RWPE2 (cell line): ENCODE results near the gene PLPP7.

Experiments used
- ATAC-seq: fragments of 200-7000 bp; cut with Tn5 transposase; 3 replicates; pipeline ENCODE4 v1.9.1; 2021; ENCODE audit warnings: low read depth
- DNase-seq: peaks from one replicate; pipeline ENCODE4 v3.0.0-alpha.2; 2020; ENCODE audit warnings: low spot score
- H3K27ac ChIP-seq: fragments of 450-650 bp; 2 replicates; pipeline ENCODE4 v1.5.1; 2017; ENCODE audit warnings: mild to moderate bottlenecking; ENCODE audit not compliant: poor library complexity, severe bottlenecking
- H3K27me3 ChIP-seq: fragments of 250-450 bp; sonication (Bioruptor Pico); 2 replicates; pipeline ENCODE4 v1.5.1; 2021; ENCODE audit warnings: mild to moderate bottlenecking, moderate library complexity; ENCODE audit not compliant: insufficient read depth, poor library complexity, severe bottlenecking
- H3K36me3 ChIP-seq: fragments of 250-450 bp; sonication (Bioruptor Pico); 2 replicates; pipeline ENCODE4 v1.5.1; 2020; ENCODE audit warnings: low read depth, mild to moderate bottlenecking, moderate library complexity
- H3K4me1 ChIP-seq: fragments of 250-450 bp; sonication (Bioruptor Pico); 2 replicates; pipeline ENCODE4 v1.5.1; 2021; ENCODE audit warnings: mild to moderate bottlenecking, moderate library complexity; ENCODE audit not compliant: insufficient read depth, poor library complexity, severe bottlenecking
- H3K4me3 ChIP-seq: fragments of 250-450 bp; sonication (Bioruptor Pico); 2 replicates; pipeline ENCODE4 v1.5.1; 2021; ENCODE audit warnings: mild to moderate bottlenecking, moderate library complexity; ENCODE audit not compliant: severe bottlenecking
- H3K9me3 ChIP-seq: fragments of 250-450 bp; sonication (Bioruptor Pico); 2 replicates; pipeline ENCODE4 v1.5.1; 2021; ENCODE audit warnings: mild to moderate bottlenecking, moderate library complexity; ENCODE audit not compliant: severe bottlenecking
- TF ChIP-seq, protein P1 (sequence below): fragments of 450-650 bp; IDR thresholded peaks from one replicate; pipeline ENCODE4 v1.5.1; 2017; ENCODE audit warnings: mild to moderate bottlenecking, moderate library complexity; ENCODE audit not compliant: poor library complexity, severe bottlenecking

Gene PLPP7

DNA sequence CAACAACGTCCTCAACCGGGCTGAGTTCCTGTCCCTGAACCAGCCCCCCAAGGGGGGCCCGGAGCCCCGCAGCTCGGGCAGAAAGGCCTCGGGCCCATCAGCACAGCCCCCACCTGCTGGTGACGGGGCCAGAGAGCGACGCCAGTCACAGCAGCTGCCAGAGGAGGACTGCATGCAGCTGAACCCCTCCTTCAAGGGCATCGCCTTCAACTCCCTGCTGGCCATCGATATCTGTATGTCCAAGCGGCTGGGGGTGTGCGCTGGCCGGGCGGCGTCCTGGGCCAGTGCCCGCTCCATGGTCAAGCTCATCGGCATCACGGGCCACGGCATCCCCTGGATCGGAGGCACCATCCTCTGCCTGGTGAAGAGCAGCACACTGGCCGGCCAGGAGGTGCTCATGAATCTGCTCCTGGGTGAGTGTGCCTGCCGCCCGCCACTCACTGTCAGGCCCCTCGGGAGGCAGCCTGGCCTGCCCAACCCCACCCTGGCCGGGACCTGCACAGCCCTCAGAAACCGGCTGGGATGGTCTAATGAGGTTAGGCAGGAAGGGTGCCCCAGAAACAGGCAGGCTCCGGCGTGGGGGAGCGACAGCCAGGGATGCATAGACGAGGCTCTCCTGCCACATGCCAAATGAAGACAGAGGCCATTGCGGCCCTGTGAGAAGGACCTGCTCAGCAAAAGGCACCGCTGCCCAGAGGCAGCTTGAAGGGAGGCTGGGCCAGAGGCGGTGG lies 678 bp downstream of the PLPP7 start:
- H3K9me3 ChIP-seq: no peaks in the 10 kb centered on the region
- H3K4me1 ChIP-seq: no peaks in the 10 kb centered on the region
- H3K4me3 ChIP-seq: peak overlapping the region; percentile 23
- ATAC-seq (no peak), DNase-seq (no peak)
- TF ChIP-seq, protein P1, sequence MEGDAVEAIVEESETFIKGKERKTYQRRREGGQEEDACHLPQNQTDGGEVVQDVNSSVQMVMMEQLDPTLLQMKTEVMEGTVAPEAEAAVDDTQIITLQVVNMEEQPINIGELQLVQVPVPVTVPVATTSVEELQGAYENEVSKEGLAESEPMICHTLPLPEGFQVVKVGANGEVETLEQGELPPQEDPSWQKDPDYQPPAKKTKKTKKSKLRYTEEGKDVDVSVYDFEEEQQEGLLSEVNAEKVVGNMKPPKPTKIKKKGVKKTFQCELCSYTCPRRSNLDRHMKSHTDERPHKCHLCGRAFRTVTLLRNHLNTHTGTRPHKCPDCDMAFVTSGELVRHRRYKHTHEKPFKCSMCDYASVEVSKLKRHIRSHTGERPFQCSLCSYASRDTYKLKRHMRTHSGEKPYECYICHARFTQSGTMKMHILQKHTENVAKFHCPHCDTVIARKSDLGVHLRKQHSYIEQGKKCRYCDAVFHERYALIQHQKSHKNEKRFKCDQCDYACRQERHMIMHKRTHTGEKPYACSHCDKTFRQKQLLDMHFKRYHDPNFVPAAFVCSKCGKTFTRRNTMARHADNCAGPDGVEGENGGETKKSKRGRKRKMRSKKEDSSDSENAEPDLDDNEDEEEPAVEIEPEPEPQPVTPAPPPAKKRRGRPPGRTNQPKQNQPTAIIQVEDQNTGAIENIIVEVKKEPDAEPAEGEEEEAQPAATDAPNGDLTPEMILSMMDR: no peak
- no peaks in the 10 kb centered on the region for H3K27me3 ChIP-seq
- no peak overlapping the region for H3K27ac ChIP-seq
- no peaks in the 10 kb centered on the region for H3K36me3 ChIP-seq

DNA sequence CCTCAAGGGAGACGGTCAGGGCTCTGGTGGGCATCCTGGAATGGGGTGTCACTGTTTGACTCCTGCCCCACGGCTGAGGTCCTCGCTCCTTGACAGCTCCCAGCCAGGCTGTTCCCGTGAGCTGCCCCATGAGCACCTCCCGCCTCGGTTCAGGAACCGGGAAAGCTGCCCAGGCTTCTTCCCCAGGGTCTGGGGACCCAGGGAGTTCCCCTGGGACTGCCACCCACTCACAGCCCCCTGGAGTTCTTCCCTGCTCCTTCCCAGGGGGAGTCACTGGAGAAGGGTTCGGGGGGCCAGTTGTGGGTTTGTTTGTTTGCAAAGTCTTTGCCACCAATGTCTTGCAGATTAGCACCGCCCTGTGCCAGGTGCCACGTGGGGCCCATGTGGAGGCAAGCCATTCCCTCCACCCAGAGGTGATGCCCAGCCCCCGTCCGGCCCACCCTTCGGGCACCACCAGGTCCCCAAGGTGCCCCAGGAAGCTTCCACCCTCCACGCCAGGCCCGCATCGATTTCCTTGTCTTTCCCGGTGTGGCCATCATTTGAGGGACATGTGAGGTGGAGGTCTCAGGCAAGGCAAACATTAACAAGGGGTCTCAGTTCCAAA lies 1.3 kb downstream of the PLPP7 start:
- no peaks in the 10 kb centered on the region for H3K27me3 ChIP-seq
- DNase-seq: no peak
- H3K4me1 ChIP-seq: no peaks in the 10 kb centered on the region
- no peaks in the 10 kb centered on the region for H3K9me3 ChIP-seq
- no peak overlapping the region for H3K4me3 ChIP-seq
- no peak for ATAC-seq
- TF ChIP-seq, protein P1: no peak
- no peak overlapping the region for H3K27ac ChIP-seq
- no peaks in the 10 kb centered on the region for H3K36me3 ChIP-seq

DNA sequence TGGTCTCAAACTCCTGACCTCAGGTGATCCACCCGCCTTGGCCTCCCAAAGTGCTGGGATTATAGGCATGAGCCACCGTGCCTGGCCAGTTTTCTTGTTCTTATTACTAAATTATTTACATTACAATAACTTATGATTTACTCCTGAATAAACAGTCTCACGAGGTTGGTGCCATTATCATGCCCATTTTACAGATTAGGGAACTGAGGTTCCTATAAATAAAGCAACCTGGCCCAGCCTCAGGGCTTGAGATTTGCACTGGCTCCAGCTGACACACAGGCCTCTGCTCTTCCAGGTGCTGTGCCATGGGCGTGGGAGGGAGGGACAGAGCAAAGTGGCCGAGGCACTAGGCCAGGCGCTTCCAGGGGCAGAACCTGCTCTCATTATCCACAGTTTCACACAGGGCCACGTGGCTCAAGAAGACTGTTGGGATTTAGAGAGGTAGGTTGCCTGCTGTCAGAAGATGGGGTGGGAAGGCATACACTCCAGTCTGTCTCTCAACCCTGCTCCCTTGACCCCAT lies 2.3 kb downstream of the PLPP7 start:
- TF ChIP-seq, protein P1: no peak
- Histone ChIP-seq H3K4me3 (no peak overlapping the region), H3K27ac (no peak overlapping the region), H3K9me3 (no peaks in the 10 kb centered on the region), H3K4me1 (no peaks in the 10 kb centered on the region), H3K27me3 (no peaks in the 10 kb centered on the region), H3K36me3 (no peaks in the 10 kb centered on the region)
- no peak for ATAC-seq
- DNase-seq: no peak

DNA sequence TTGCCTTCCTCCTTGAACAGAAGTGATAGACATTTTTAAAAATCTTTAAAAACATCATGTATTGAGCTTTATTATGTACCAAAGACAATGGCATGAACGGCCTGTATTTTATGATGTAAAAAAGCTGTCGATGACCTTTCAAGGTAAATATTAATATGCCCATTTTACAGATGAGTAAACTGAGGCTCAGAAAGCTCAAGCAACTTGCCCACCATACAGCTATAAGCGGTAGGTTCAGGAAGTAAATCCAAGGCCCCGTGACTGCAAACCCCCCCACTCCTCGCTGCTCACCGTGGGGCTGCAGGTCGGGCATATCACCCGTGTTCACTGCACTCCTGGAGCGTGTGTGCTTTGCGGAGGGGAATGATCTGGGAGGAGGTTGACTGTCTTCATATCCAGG lies 3.4 kb downstream of the PLPP7 start:
- TF ChIP-seq, protein P1: no peak
- H3K27ac ChIP-seq: no peak overlapping the region
- no peaks in the 10 kb centered on the region for H3K36me3 ChIP-seq
- DNase-seq (no peak), ATAC-seq (no peak)
- H3K9me3 ChIP-seq: no peaks in the 10 kb centered on the region
- no peaks in the 10 kb centered on the region for H3K4me1 ChIP-seq
- H3K27me3 ChIP-seq: no peaks in the 10 kb centered on the region
- no peak overlapping the region for H3K4me3 ChIP-seq

DNA sequence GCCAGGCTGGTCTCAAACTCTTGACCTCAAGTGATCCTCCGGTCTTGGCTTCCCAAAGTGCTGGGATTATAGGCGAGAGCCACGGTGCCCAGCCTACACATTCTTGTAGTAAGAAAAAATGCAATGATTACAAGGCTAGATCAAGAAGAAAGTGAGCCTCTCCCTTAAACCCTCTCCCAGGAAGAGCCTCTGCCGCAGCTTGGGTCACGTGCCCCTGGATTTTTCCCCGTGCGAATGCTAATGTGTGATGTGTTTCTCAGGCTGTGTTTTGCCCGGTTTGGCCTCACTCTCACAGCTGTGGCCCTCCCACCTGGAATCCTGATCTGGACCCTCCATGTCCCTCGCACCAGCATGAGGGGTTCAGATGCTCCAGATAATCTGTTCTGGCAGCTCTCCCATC lies 6.9 kb downstream of the PLPP7 start:
- no peaks in the 10 kb centered on the region for H3K4me1 ChIP-seq
- ATAC-seq: no peak
- no peak overlapping the region for H3K4me3 ChIP-seq
- H3K27me3 ChIP-seq: no peaks in the 10 kb centered on the region
- TF ChIP-seq, protein P1: no peak
- no peaks in the 10 kb centered on the region for H3K36me3 ChIP-seq
- H3K27ac ChIP-seq: no peak overlapping the region
- no peaks in the 10 kb centered on the region for H3K9me3 ChIP-seq
- DNase-seq: peak; percentile 38
